Endothelial cell of umbilical vein (primary cell): ENCODE results near the gene LRRK2. TPM values are rescaled to one million over a fixed set of nuclear protein-coding genes. Genes with fewer than 3 reads are reported as not detected.

ENCODE experiments used
- BruUV-seq: library from RNA; stranded (reverse); fragments of 400-500 nt; replicated peaks from 2 replicates; lab custom pipeline; 2021; lab: Mats Ljungman, UMichigan
- CTCF ChIA-PET: fragments of 300-600, 350-600 bp; sonication (Branson Sonifier 250); formaldehyde crosslinking; loops from one replicate; lab custom pipeline; 2021; ENCODE audit warnings: antibody characterized with exemption, inconsistent platforms; lab: Charles Lee
- POLR2A ChIA-PET: fragments of 300-600, 350-600 bp; sonication (Branson Sonifier 250); formaldehyde crosslinking; loops from one replicate; lab custom pipeline; 2021; ENCODE audit warnings: antibody characterized with exemption, inconsistent platforms; lab: Charles Lee
- DNase-seq: peaks from one replicate; pipeline ENCODE4 v3.0.0-alpha.2; 2011; ENCODE audit warnings: low read depth, low spot score
- FAIRE-seq: peaks from 2 replicates; lab custom pipeline; 2011; peaks lifted over from hg19 to GRCh38; lab: Jason Lieb, UNC
- H2AFZ ChIP-seq: 2 replicates; pipeline ENCODE4 v1.6.0; 2012; ENCODE audit warnings: low read depth, low read length, control low read depth, inconsistent platforms
- H3K27ac ChIP-seq: 2 replicates; pipeline ENCODE4 v1.5.1; 2011; ENCODE audit warnings: low read depth, mild to moderate bottlenecking, control low read depth, low read length, moderate library complexity; ENCODE audit not compliant: insufficient read depth
- H3K27me3 ChIP-seq, 2 experiments: 2 replicates each; pipeline versions ENCODE4 v1.6.0 to v1.6.1; 2011; ENCODE audit warnings: low read length in 2 of 2, mixed read lengths in 1 of 2; ENCODE audit not compliant: control insufficient read depth in 2 of 2, insufficient read depth in 2 of 2
- H3K36me3 ChIP-seq, 2 experiments: 2 replicates in 1 of 2; 3 replicates in 1 of 2; pipeline ENCODE4 v1.5.1; 2011; ENCODE audit warnings: low read length in 2 of 2, mild to moderate bottlenecking in 1 of 2, moderate library complexity in 1 of 2; ENCODE audit not compliant: control insufficient read depth in 2 of 2, insufficient read depth in 2 of 2; ENCODE audit errors: extremely low read depth in 1 of 2
- H3K4me1 ChIP-seq: 3 replicates; pipeline ENCODE4 v1.5.1; 2011; ENCODE audit warnings: mild to moderate bottlenecking, low read length; ENCODE audit not compliant: control insufficient read depth, insufficient read depth; ENCODE audit errors: extremely low read depth
- H3K4me2 ChIP-seq: 2 replicates; pipeline ENCODE4 v1.6.1; 2011; ENCODE audit warnings: low read length, control low read depth, mixed read lengths; ENCODE audit not compliant: insufficient read depth
- H3K4me3 ChIP-seq, 3 experiments: fragments of 200-600 bp in 1 of 3; sonication (generic), shearing (Covaris generic) in 1 of 3; replicated peaks in 1 of 3; 2 replicates each; pipeline ENCODE4 v1.5.1; 2011 to 2016; ENCODE audit warnings: control low read depth in 3 of 3, low read length in 3 of 3, mild to moderate bottlenecking in 2 of 3, inconsistent platforms in 1 of 3, low read depth in 1 of 3, moderate library complexity in 1 of 3; ENCODE audit not compliant: insufficient read depth in 1 of 3
- H3K79me2 ChIP-seq: 2 replicates; pipeline ENCODE4 v1.6.0; 2012; ENCODE audit warnings: low read length, inconsistent platforms; ENCODE audit not compliant: control insufficient read depth, insufficient read depth
- H3K9ac ChIP-seq: replicated peaks from 2 replicates; pipeline ENCODE3; 2011; ENCODE audit warnings: low read length, control low read depth; ENCODE audit not compliant: insufficient read depth; ENCODE audit errors: extremely low read depth
- H3K9me1 ChIP-seq: replicated peaks from 3 replicates; pipeline ENCODE4 v1.6.0; 2011; ENCODE audit warnings: mild to moderate bottlenecking, low read length; ENCODE audit not compliant: control insufficient read depth, insufficient read depth; ENCODE audit errors: extremely low read depth
- H3K9me3 ChIP-seq: replicated peaks from 2 replicates; pipeline ENCODE4 v1.5.1; 2012; ENCODE audit warnings: low read length, inconsistent platforms; ENCODE audit not compliant: control insufficient read depth, insufficient read depth
- H4K20me1 ChIP-seq: replicated peaks from 2 replicates; pipeline ENCODE3; 2011; ENCODE audit warnings: mild to moderate bottlenecking, low read length; ENCODE audit not compliant: control insufficient read depth, insufficient read depth; ENCODE audit errors: extremely low read depth
- EZH2 ChIP-seq: IDR thresholded peaks from 2 replicates; pipeline ENCODE4 v1.6.1; 2012; ENCODE audit warnings: borderline replicate concordance, low read depth, mild to moderate bottlenecking, moderate library complexity, low read length, inconsistent platforms; ENCODE audit not compliant: severe bottlenecking
- FOS ChIP-seq: IDR thresholded peaks from 2 replicates; pipeline ENCODE4 v1.6.1; 2011; ENCODE audit warnings: mild to moderate bottlenecking, low read length, moderate library complexity, borderline replicate concordance; ENCODE audit not compliant: insufficient read depth
- GATA2 ChIP-seq: IDR thresholded peaks from 2 replicates; pipeline ENCODE4 v1.7.0; 2011; ENCODE audit warnings: low read depth, mild to moderate bottlenecking, moderate library complexity, mixed read lengths, low read length; ENCODE audit not compliant: insufficient read length, insufficient read depth
- JUN ChIP-seq: IDR thresholded peaks from 2 replicates; pipeline ENCODE4 v1.6.1; 2011; ENCODE audit warnings: borderline replicate concordance, low read depth; ENCODE audit not compliant: insufficient read length, insufficient read depth
- MYC ChIP-seq: IDR thresholded peaks from one replicate; pipeline ENCODE4 v1.6.1; 2011; ENCODE audit warnings: mild to moderate bottlenecking, low read depth, low read length
- POLR2A ChIP-seq: IDR thresholded peaks from 2 replicates; pipeline ENCODE4 v1.6.1; 2012; ENCODE audit warnings: low read depth, mild to moderate bottlenecking, control low read depth, low read length
- POLR2AphosphoS5 ChIP-seq: IDR thresholded peaks from 2 replicates; pipeline ENCODE4 v1.6.1; 2012; ENCODE audit warnings: low read depth, mild to moderate bottlenecking, control low read depth, low read length, moderate library complexity; ENCODE audit not compliant: insufficient read depth
- dilution Hi-C: fragments of 300-500 bp; cut with MboI; formaldehyde crosslinking; loops from one replicate; pipeline ENCODE4 v1.15.0; 2019; ENCODE audit warnings: low sequenced_read_pairs; ENCODE audit not compliant: extremely low pct_ligation_motif_present
- intact Hi-C: fragments of 100-400 bp; cut with micrococcal nuclease; formaldehyde crosslinking; loops from one replicate; pipeline ENCODE4 v1.10.0; 2022
- polyA plus RNA-seq, 4 experiments: library from polyadenylated mRNA; depleted of rRNA in 3 of 4; stranded (reverse) in 3 of 4; unstranded in 1 of 4; fragments of >200 nt; gene quantifications; 2 replicates each; pipeline versions ENCODE4 v1.2.1 to v1.2.3, GENCODE V29; 2011 to 2012; ENCODE audit warnings: missing spikeins in 1 of 4
- total RNA-seq: library from RNA; stranded (reverse); gene quantifications from 2 replicates; pipeline ENCODE4 v1.2.3, GENCODE V29; 2021
- TF ChIP-seq, protein P1 (sequence below), 2 donors: IDR thresholded peaks; 1 replicate in 1 of 2; 2 replicates in 1 of 2; pipeline ENCODE4 v1.5.1; 2011; ENCODE audit warnings: low read length in 2 of 2, mild to moderate bottlenecking in 2 of 2, moderate library complexity in 2 of 2, control low read depth in 1 of 2, inconsistent platforms in 1 of 2, low read depth in 1 of 2; ENCODE audit not compliant: insufficient read depth in 1 of 2; ENCODE audit errors: extremely low read depth in 1 of 2
- TF ChIP-seq, protein P2 (sequence below): IDR thresholded peaks from 2 replicates; pipeline ENCODE4 v1.6.1; 2011; ENCODE audit not compliant: insufficient read depth, insufficient read length

LRRK2 gene
- total and polyA plus RNA-seq, 2 donors (not counting 3 experiments of a cell fraction or from before 2014, with no cell fraction given), result 0.26 to 2.2 TPM

DNA sequence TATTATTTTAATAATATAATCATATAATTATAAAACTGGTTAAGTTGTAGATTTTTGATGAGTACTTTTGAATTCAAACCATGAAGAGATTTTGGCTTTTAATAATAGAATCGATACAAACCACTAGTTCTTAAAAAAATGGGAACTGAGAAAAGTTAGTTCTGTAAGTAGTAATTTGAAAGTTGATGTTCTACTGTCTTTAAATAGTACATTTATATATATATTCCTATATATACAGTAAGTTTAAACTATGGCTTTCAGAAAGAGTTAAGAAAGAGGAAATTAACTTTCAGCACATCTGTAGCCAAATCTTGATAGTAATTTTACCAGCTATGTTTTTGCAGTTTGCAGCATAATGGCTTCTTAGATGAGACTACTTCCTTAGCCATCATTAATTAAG, 7.8 kb downstream of the LRRK2 start:
- FAIRE-seq, result no peak
- CTCF ChIA-PET, result interaction anchor here (1.2 kb wide), 1 partner anchor 16 kb away, joined by 3 read pairs; no protein-coding TSS in a partner anchor
- POLR2A ChIA-PET, result no interaction called here
- no peak for TF ChIP-seq JUN
- TF ChIP-seq GATA2, result no peak
- no peak for TF ChIP-seq EZH2
- TF ChIP-seq, protein P1, sequence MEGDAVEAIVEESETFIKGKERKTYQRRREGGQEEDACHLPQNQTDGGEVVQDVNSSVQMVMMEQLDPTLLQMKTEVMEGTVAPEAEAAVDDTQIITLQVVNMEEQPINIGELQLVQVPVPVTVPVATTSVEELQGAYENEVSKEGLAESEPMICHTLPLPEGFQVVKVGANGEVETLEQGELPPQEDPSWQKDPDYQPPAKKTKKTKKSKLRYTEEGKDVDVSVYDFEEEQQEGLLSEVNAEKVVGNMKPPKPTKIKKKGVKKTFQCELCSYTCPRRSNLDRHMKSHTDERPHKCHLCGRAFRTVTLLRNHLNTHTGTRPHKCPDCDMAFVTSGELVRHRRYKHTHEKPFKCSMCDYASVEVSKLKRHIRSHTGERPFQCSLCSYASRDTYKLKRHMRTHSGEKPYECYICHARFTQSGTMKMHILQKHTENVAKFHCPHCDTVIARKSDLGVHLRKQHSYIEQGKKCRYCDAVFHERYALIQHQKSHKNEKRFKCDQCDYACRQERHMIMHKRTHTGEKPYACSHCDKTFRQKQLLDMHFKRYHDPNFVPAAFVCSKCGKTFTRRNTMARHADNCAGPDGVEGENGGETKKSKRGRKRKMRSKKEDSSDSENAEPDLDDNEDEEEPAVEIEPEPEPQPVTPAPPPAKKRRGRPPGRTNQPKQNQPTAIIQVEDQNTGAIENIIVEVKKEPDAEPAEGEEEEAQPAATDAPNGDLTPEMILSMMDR (IDR thresholded peaks at IDR 0.05; ENCODE audit: extremely low read depth in 1 of 2, insufficient read depth in 1 of 2, low read depth in 1 of 2, low read length in 2 of 2), result no peak
- no peak for TF ChIP-seq POLR2AphosphoS5
- TF ChIP-seq MYC, result no peak
- no peak for TF ChIP-seq FOS
- no peak for TF ChIP-seq POLR2A
- TF ChIP-seq, protein P2, sequence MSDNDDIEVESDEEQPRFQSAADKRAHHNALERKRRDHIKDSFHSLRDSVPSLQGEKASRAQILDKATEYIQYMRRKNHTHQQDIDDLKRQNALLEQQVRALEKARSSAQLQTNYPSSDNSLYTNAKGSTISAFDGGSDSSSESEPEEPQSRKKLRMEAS, result no peak
- no peak overlapping the region for H3K9ac ChIP-seq
- no peak overlapping the region for H3K4me2 ChIP-seq
- no peak overlapping the region for H2AFZ ChIP-seq
- H3K9me3 ChIP-seq, result no peaks in the 10 kb centered on the region
- intact Hi-C loops, result no loop called here
- no peak overlapping the region for H3K4me3 ChIP-seq
- H3K27me3 ChIP-seq, result no peaks in the 10 kb centered on the region
- H4K20me1 ChIP-seq, result no peaks in the 10 kb centered on the region
- no peak for DNase-seq
- no peak overlapping the region for H3K27ac ChIP-seq
- dilution Hi-C loops, result no loop called here
- no peaks in the 10 kb centered on the region for H3K4me1 ChIP-seq
- H3K9me1 ChIP-seq, result peaks cover 2% of the 10 kb centered on the region
- H3K79me2 ChIP-seq, result no peaks in the 10 kb centered on the region
- no peaks in the 10 kb centered on the region for H3K36me3 ChIP-seq
- no TSS peak for BruUV-seq
